Measurements from ENCODE around the gene KLLN.
"Not testable (repeated sequence)": the region's sequence is repeated elsewhere in the genome, so short reads cannot be mapped to it uniquely, and the experiment has no call there.

KLLN gene

GRCh38 chr10:87875929-87876571, 12.7 kb upstream of the KLLN start:
- Mint-ChIP-seq H3K36me3 (ENCODE audit: low read depth) (peaks cover 31% of the 10 kb centered on the region), H3K27ac (no peak overlapping the region), H3K4me3 (no peak overlapping the region), H3K27me3 (ENCODE audit: low read depth) (no peaks in the 10 kb centered on the region), H3K9me3 (peaks cover 5% of the 10 kb centered on the region), H3K4me1 (peaks cover 11% of the 10 kb centered on the region)
- TF ChIP-seq CTCF (IDR thresholded peaks at IDR 0.05; ENCODE audit: unreplicated experiment in 3 of 3) = no peak

DNA sequence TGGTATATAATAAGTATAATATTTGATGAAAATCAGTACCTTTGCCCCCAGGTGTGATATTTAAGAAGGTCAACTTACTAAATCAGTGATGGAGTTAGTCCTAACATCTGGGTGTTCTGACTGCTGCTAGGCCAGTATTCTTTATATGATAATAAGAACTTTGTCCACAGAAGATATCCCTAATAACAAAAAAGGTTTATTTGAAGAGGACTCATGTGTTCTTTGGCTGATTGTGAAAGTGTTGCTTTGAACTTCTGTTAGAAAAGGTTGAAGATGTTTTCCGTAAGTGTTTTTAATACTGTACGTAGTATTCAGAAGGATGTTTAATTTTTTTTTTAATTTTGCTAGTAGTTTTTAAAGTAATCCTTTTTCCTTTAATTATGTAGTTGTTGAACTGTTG, 10.3 kb upstream of the KLLN start:
- Mint-ChIP-seq H3K36me3 (ENCODE audit: low read depth) (peaks cover 18% of the 10 kb centered on the region), H3K4me3 (no peak overlapping the region), H3K4me1 (peaks cover 26% of the 10 kb centered on the region), H3K27ac (no peak overlapping the region), H3K9me3 (no peaks in the 10 kb centered on the region), H3K27me3 (ENCODE audit: low read depth) (no peaks in the 10 kb centered on the region)
- TF ChIP-seq CTCF (IDR thresholded peaks at IDR 0.05; ENCODE audit: unreplicated experiment in 3 of 3) = no peak

DNA sequence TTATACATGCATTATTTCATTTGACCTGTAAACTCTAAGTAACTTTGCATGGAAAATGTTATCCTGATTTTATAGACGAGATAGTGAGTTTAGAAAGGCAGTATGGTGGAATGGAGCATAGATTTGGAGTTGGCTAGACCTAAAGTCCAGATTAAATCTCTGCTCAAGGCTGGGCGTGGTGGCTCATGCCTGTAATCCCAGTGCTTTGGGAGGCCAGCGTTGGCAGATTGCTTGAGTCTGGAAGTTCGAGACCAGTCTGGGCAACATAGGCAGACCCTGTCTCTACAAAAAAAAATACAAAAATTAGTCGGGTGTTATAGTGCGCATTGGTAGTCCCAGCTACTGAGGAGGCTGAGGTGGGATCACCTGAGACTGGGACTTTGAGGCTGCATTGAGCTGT, 9.5 kb upstream of the KLLN start:
- Mint-ChIP-seq H3K36me3 (ENCODE audit: low read depth) (peaks cover 16% of the 10 kb centered on the region), H3K27me3 (ENCODE audit: low read depth) (no peaks in the 10 kb centered on the region), H3K27ac (no peak overlapping the region), H3K4me3 (no peak overlapping the region), H3K9me3 (no peaks in the 10 kb centered on the region), H3K4me1 (peaks cover 31% of the 10 kb centered on the region)
- no peak for TF ChIP-seq CTCF (IDR thresholded peaks at IDR 0.05; ENCODE audit: unreplicated experiment in 3 of 3)

DNA sequence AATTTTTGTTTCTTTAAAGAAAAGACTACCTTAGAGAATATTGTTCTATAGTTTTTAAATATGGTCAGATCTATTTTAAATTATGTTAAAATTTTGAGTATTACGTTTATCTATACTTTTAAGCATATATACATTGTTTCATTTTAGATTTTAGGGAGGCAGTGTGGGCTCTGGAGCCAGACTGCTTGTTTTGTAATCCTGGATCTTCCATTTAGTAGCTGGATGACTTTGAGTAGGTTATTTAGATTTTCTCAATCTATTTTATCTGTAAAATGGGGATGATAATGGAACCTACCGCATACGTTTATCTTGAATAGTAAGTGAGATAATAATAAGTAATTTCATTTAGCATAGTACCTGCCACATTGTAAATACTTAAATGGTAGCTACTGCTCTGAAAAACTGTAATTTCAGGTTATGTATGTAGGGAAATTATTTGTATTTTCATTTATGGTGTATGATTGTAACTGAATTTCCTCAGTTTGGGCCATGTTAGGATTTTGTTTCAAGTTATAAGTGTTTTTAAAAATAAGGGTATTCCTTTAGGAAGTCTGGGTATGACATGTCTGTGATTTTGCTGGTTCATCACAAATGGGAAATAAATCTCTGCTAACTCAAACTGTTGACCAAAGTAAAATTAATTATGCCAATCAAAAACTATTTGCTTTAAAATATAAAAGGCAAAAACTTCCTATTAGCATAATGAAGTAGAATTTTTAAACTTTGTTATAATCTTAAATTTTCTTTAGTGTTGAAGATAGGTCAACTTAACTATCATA, 6.6 kb upstream of the KLLN start:
- Mint-ChIP-seq H3K36me3 (ENCODE audit: low read depth) (peaks cover 25% of the 10 kb centered on the region), H3K27me3 (ENCODE audit: low read depth) (no peaks in the 10 kb centered on the region), H3K27ac (no peak overlapping the region), H3K4me3 (peak overlapping the region in 2 of 3 experiments; percentile 15), H3K4me1 (peaks cover 37% of the 10 kb centered on the region), H3K9me3 (no peaks in the 10 kb centered on the region)
- no peak for TF ChIP-seq CTCF (IDR thresholded peaks at IDR 0.05; ENCODE audit: unreplicated experiment in 3 of 3)

- Mint-ChIP-seq H3K27ac (peak overlapping the region in 1 of 3 experiments; percentile 67), H3K36me3 (ENCODE audit: low read depth) (peaks cover 25% of the 10 kb centered on the region), H3K4me1 (peaks cover 36% of the 10 kb centered on the region), H3K4me3 (peak overlapping the region; percentile 51 to 61 (median 59))
- H3K9me3 Mint-ChIP-seq; H3K27me3 Mint-ChIP-seq (ENCODE audit: low read depth): not testable (repeated sequence)
These were observed 5.8 kb upstream of the KLLN start for GRCh38 chr10:87869139-87869538.

DNA sequence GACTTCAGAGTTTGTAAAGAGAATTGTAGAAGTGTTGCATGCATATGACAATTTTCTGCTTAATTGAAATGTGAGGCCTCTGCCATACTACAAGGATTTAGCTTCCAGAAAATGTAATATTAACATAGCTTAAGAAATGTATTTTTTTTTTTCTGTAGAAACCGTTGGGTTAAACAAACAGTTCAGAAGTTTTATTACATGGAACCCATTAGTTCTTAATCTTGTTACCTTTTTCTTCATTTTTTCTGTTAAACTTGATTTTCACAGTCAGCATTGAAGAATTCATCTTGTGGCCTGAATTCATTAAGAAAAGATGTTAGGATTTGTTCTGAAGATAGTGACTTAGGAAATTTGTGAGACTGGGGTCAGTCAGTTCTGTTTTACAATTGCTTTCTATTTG, 4.9 kb upstream of the KLLN start:
- H3K27me3 Mint-ChIP-seq (ENCODE audit: low read depth) = no peaks in the 10 kb centered on the region
- no peaks in the 10 kb centered on the region for H3K9me3 Mint-ChIP-seq
- H3K36me3 Mint-ChIP-seq (ENCODE audit: low read depth) = peaks cover 25% of the 10 kb centered on the region
- TF ChIP-seq CTCF (IDR thresholded peaks at IDR 0.05; ENCODE audit: unreplicated experiment in 3 of 3) = no peak
- H3K4me3 Mint-ChIP-seq = peak overlapping the region; percentile 76 to 88 (median 82)
- peak overlapping the region; percentile 21 to 67 (median 40) for H3K27ac Mint-ChIP-seq
- peaks cover 33% of the 10 kb centered on the region for H3K4me1 Mint-ChIP-seq
